H9 (cell line): ENCODE results near the gene TENT5C. TPM values are rescaled to one million over a fixed set of nuclear protein-coding genes. Genes with fewer than 3 reads are reported as not detected.

Experiments
- DNase-seq: peaks from one replicate; pipeline ENCODE4 v3.0.0-alpha.2; 2017
- H2AFZ ChIP-seq: one replicate; pipeline ENCODE4 v1.6.1; 2013; ENCODE audit warnings: mild to moderate bottlenecking, low read length, control low read depth, moderate library complexity
- H2AK5ac ChIP-seq: 2 replicates; pipeline ENCODE4 v1.6.1; 2013; ENCODE audit warnings: low read length, control low read depth, mixed read lengths; ENCODE audit not compliant: insufficient read length
- H2BK120ac ChIP-seq: one replicate; pipeline ENCODE4 v1.6.1; 2013; ENCODE audit warnings: low read depth, mild to moderate bottlenecking, low read length, control low read depth, inconsistent platforms; ENCODE audit not compliant: poor library complexity, severe bottlenecking
- H2BK12ac ChIP-seq: 2 replicates; pipeline ENCODE4 v1.6.1; 2013; ENCODE audit warnings: low read length, control low read depth, mixed read lengths, low read depth; ENCODE audit not compliant: insufficient read length
- H2BK15ac ChIP-seq: 2 replicates; pipeline ENCODE4 v1.6.1; 2013; ENCODE audit warnings: low read depth, low read length, control low read depth
- H2BK20ac ChIP-seq: one replicate; pipeline ENCODE4 v1.6.1; 2013; ENCODE audit warnings: low read depth, mild to moderate bottlenecking, low read length, control low read depth, inconsistent platforms; ENCODE audit not compliant: poor library complexity, severe bottlenecking
- H2BK5ac ChIP-seq: 2 replicates; pipeline ENCODE4 v1.6.1; 2013; ENCODE audit warnings: low read length, control low read depth, mixed read lengths; ENCODE audit not compliant: insufficient read length
- H3K14ac ChIP-seq: 2 replicates; pipeline ENCODE4 v1.6.1; 2013; ENCODE audit warnings: low read length, control low read depth; ENCODE audit not compliant: insufficient read depth
- H3K18ac ChIP-seq: 2 replicates; pipeline ENCODE4 v1.6.1; 2013; ENCODE audit warnings: low read depth, mild to moderate bottlenecking, mixed read lengths, low read length, control low read depth; ENCODE audit not compliant: insufficient read length
- H3K23ac ChIP-seq: 2 replicates; pipeline ENCODE4 v1.6.1; 2013; ENCODE audit warnings: low read length, control low read depth, mixed read lengths, low read depth; ENCODE audit not compliant: insufficient read length
- H3K23me2 ChIP-seq: 2 replicates; pipeline ENCODE4 v1.6.1; 2013; ENCODE audit warnings: low read depth, mild to moderate bottlenecking, mixed read lengths, low read length, control low read depth; ENCODE audit not compliant: insufficient read length, poor library complexity, severe bottlenecking
- H3K27ac ChIP-seq: 2 replicates; pipeline ENCODE4 v1.5.1; 2013; ENCODE audit warnings: low read length, control low read depth, mixed read lengths, low read depth; ENCODE audit not compliant: insufficient read length
- H3K27me3 ChIP-seq: 2 replicates; pipeline ENCODE4 v1.6.1; 2013; ENCODE audit warnings: low read length, control low read depth, inconsistent platforms; ENCODE audit not compliant: insufficient read depth
- H3K4ac ChIP-seq: 2 replicates; pipeline ENCODE4 v1.6.1; 2013; ENCODE audit warnings: low read depth, mild to moderate bottlenecking, control low read depth, inconsistent platforms, low read length, moderate library complexity
- H3K4me1 ChIP-seq: 2 replicates; pipeline ENCODE4 v1.6.1; 2013; ENCODE audit warnings: low read length, control low read depth, inconsistent platforms; ENCODE audit not compliant: insufficient read depth
- H3K4me2 ChIP-seq: 2 replicates; pipeline ENCODE4 v1.6.1; 2013; ENCODE audit warnings: low read length, control low read depth, mixed read lengths; ENCODE audit not compliant: insufficient read length, insufficient read depth
- H3K56ac ChIP-seq: 2 replicates; pipeline ENCODE4 v1.6.1; 2013; ENCODE audit warnings: low read depth, mild to moderate bottlenecking, mixed read lengths, low read length, control low read depth; ENCODE audit not compliant: insufficient read length
- H3K79me1 ChIP-seq: 2 replicates; pipeline ENCODE4 v1.6.1; 2013; ENCODE audit warnings: low read depth, mild to moderate bottlenecking, moderate library complexity, low read length, control low read depth, inconsistent platforms; ENCODE audit not compliant: insufficient read depth, poor library complexity, severe bottlenecking
- H3K79me2 ChIP-seq: 2 replicates; pipeline ENCODE4 v1.6.1; 2013; ENCODE audit warnings: low read length, control low read depth, inconsistent platforms; ENCODE audit not compliant: insufficient read depth
- H3K9ac ChIP-seq: 2 replicates; pipeline ENCODE4 v1.6.1; 2013; ENCODE audit warnings: low read length, control low read depth, mixed read lengths; ENCODE audit not compliant: insufficient read length; ENCODE audit errors: extremely low read depth
- H3K9me3 ChIP-seq: one replicate; pipeline ENCODE4 v1.6.1; 2013; ENCODE audit warnings: low read depth, low read length, inconsistent platforms; ENCODE audit not compliant: control insufficient read depth
- H3T11ph ChIP-seq: one replicate; pipeline ENCODE4 v1.6.1; 2013; ENCODE audit warnings: mild to moderate bottlenecking, low read length, control low read depth, inconsistent platforms
- H4K20me1 ChIP-seq: one replicate; pipeline ENCODE4 v1.6.1; 2013; ENCODE audit not compliant: control insufficient read depth, insufficient read length, insufficient read depth
- H4K5ac ChIP-seq: 2 replicates; pipeline ENCODE4 v1.6.1; 2013; ENCODE audit warnings: low read depth, mild to moderate bottlenecking, mixed read lengths, low read length, control low read depth; ENCODE audit not compliant: insufficient read length
- H4K8ac ChIP-seq: replicated peaks from 2 replicates; pipeline ENCODE4 v1.6.1; 2013; ENCODE audit warnings: low read length, control low read depth, mixed read lengths, low read depth; ENCODE audit not compliant: insufficient read length
- H4K91ac ChIP-seq: 2 replicates; pipeline ENCODE4 v1.6.1; 2013; ENCODE audit warnings: low read depth, mild to moderate bottlenecking, moderate library complexity, mixed read lengths, low read length, control low read depth; ENCODE audit not compliant: insufficient read length
- H3K27ac Mint-ChIP-seq, 3 experiments: 2 replicates in 2 of 3; 3 replicates in 1 of 3; pipeline ENCODE4 v1.8.0; 2020 to 2021; ENCODE audit warnings: mixed read lengths in 3 of 3, mild to moderate bottlenecking in 1 of 3, moderate library complexity in 1 of 3
- H3K27me3 Mint-ChIP-seq: 2 replicates; pipeline ENCODE4 v1.8.0; 2021; ENCODE audit warnings: low read depth, mild to moderate bottlenecking, moderate library complexity, mixed read lengths
- H3K36me3 Mint-ChIP-seq, 3 experiments: 2 replicates in 2 of 3; 3 replicates in 1 of 3; pipeline ENCODE4 v1.8.0; 2020 to 2021; ENCODE audit warnings: low read depth in 3 of 3, mixed read lengths in 3 of 3; ENCODE audit not compliant: insufficient read depth in 1 of 3
- H3K4me1 Mint-ChIP-seq, 2 experiments: 2 replicates each; pipeline ENCODE4 v1.8.0; 2020; ENCODE audit warnings: mixed read lengths in 2 of 2
- H3K4me3 Mint-ChIP-seq, 2 experiments: 2 replicates in 1 of 2; 3 replicates in 1 of 2; pipeline ENCODE4 v1.8.0; 2020 to 2021; ENCODE audit warnings: mild to moderate bottlenecking in 2 of 2, mixed read lengths in 2 of 2, moderate library complexity in 1 of 2
- H3K9me3 Mint-ChIP-seq, 2 experiments: 2 replicates in 1 of 2; 3 replicates in 1 of 2; pipeline ENCODE4 v1.8.0; 2020; ENCODE audit warnings: mild to moderate bottlenecking in 2 of 2, mixed read lengths in 2 of 2, moderate library complexity in 1 of 2
- CTCF ChIP-seq: fragments of 200-600 bp; sonication (generic); conservative IDR thresholded peaks from 3 replicates; pipeline ENCODE4 v1.8.0; 2021; ENCODE audit warnings: antibody characterized with exemption, mild to moderate bottlenecking
- WGBS: extraction: QIAGEN DNeasy Blood & Tissue Kit; methylation state at CpG from one replicate; pipeline ENCODE4 v1.1.7; 2013; ENCODE audit warnings: missing lambda C conversion rate, low lambda C conversion rate, mixed read lengths; ENCODE audit not compliant: insufficient read length; ENCODE audit errors: extremely low coverage; 5-methylcytosine and 5-hydroxymethylcytosine counted together
- total RNA-seq: library from RNA; stranded (reverse); gene quantifications from 2 replicates; pipeline ENCODE4 v1.2.1, GENCODE V29; 2021

Gene TENT5C
- total RNA-seq, 1 experiment from 2014 or later = 0.37 TPM

- Mint-ChIP-seq H3K27me3 (peaks cover 5% of the 10 kb centered on the region), H3K4me3 (no peak overlapping the region), H3K36me3 (peaks cover 0 to 4% (median 1%) of the 10 kb centered on the region in 3 experiments; a peak in 4 of 7 replicates), H3K9me3 (peaks cover 0 to 4% of the 10 kb centered on the region in 2 experiments; a peak in 1 of 5 replicates), H3K27ac (peak overlapping the region in 1 of 3 experiments; percentile 27; a peak in 1 of 7 replicates), H3K4me1 (peaks cover 32 to 39% of the 10 kb centered on the region in 2 experiments)
- no peak overlapping the region for H3T11ph ChIP-seq
- H4K8ac ChIP-seq = no peak overlapping the region
- no peak overlapping the region for H4K91ac ChIP-seq
- H3K23ac ChIP-seq = no peak overlapping the region
- H2AFZ ChIP-seq = no peak overlapping the region
- no peak overlapping the region for H2BK12ac ChIP-seq
- no peak overlapping the region for H3K4me2 ChIP-seq
- H2BK120ac ChIP-seq = no peak overlapping the region
- H2AK5ac ChIP-seq = no peak overlapping the region
- H3K14ac ChIP-seq = no peak overlapping the region
- no peak overlapping the region for H2BK20ac ChIP-seq
- H3K4me1 ChIP-seq = peaks cover 5% of the 10 kb centered on the region
- H4K20me1 ChIP-seq = no peaks in the 10 kb centered on the region
- no peak overlapping the region for H3K27ac ChIP-seq
- H3K79me1 ChIP-seq = no peaks in the 10 kb centered on the region
- no peak for DNase-seq
- WGBS = no CpG with 5 or more reads among the region's 6 CpGs
- no peak overlapping the region for H3K56ac ChIP-seq
- no peak overlapping the region for H3K4ac ChIP-seq
- H3K27me3 ChIP-seq = no peaks in the 10 kb centered on the region
- H2BK5ac ChIP-seq = no peak overlapping the region
- no peak overlapping the region for H4K5ac ChIP-seq
- TF ChIP-seq CTCF = no peak
- H3K79me2 ChIP-seq = no peaks in the 10 kb centered on the region
- H3K9me3 ChIP-seq = no peaks in the 10 kb centered on the region
- H3K23me2 ChIP-seq = no peaks in the 10 kb centered on the region
- H2BK15ac ChIP-seq = no peak overlapping the region
- H3K9ac ChIP-seq = no peak overlapping the region
- no peak overlapping the region for H3K18ac ChIP-seq
Measured at GRCh38 chr1:117654493-117655219, 48.8 kb downstream of the TENT5C start.
